IgD-negative memory B cell (primary cell): ENCODE measurements around the gene PFKP. TPM values are rescaled to one million over a fixed set of nuclear protein-coding genes. Genes with fewer than 3 reads are reported as not detected.
A peak's percentile ranks its signal among the peaks of the same experiment; 100 is the strongest.
"Not testable (repeated sequence)": the region's sequence is repeated elsewhere in the genome, so short reads cannot be mapped to it uniquely, and the experiment has no call there.

Experiments used
- H3K27ac Mint-ChIP-seq, 3 donors: one replicate each; pipeline ENCODE4 v1.8.0; 2020 to 2022; ENCODE audit warnings: mild to moderate bottlenecking in 3 of 3, mixed read lengths in 3 of 3, moderate library complexity in 1 of 3
- H3K27me3 Mint-ChIP-seq: one replicate; pipeline ENCODE4 v1.8.0; 2021; ENCODE audit warnings: mixed read lengths
- H3K36me3 Mint-ChIP-seq: one replicate; pipeline ENCODE4 v1.8.0; 2020; ENCODE audit warnings: mild to moderate bottlenecking, mixed read lengths
- H3K4me1 Mint-ChIP-seq, 3 donors: one replicate each; pipeline ENCODE4 v1.8.0; 2020 to 2022; ENCODE audit warnings: mixed read lengths in 3 of 3, mild to moderate bottlenecking in 1 of 3
- H3K4me3 Mint-ChIP-seq, 4 donors: one replicate each; pipeline ENCODE4 v1.8.0; 2020 to 2022; ENCODE audit warnings: mild to moderate bottlenecking in 4 of 4, mixed read lengths in 4 of 4, moderate library complexity in 3 of 4
- H3K9me3 Mint-ChIP-seq, 3 donors: one replicate each; pipeline ENCODE4 v1.8.0; 2020 to 2021; ENCODE audit warnings: mixed read lengths in 3 of 3, mild to moderate bottlenecking in 1 of 3
- polyA plus RNA-seq: library from polyadenylated mRNA; unstranded; fragments of 300-500 nt; fragmentation: Illumina TruSeq; gene quantifications from one replicate; pipeline ENCODE4 v1.2.3, GENCODE V29; 2021

The PFKP gene
- polyA plus RNA-seq, 1 donor from 2014 or later, result 42.2 TPM

DNA sequence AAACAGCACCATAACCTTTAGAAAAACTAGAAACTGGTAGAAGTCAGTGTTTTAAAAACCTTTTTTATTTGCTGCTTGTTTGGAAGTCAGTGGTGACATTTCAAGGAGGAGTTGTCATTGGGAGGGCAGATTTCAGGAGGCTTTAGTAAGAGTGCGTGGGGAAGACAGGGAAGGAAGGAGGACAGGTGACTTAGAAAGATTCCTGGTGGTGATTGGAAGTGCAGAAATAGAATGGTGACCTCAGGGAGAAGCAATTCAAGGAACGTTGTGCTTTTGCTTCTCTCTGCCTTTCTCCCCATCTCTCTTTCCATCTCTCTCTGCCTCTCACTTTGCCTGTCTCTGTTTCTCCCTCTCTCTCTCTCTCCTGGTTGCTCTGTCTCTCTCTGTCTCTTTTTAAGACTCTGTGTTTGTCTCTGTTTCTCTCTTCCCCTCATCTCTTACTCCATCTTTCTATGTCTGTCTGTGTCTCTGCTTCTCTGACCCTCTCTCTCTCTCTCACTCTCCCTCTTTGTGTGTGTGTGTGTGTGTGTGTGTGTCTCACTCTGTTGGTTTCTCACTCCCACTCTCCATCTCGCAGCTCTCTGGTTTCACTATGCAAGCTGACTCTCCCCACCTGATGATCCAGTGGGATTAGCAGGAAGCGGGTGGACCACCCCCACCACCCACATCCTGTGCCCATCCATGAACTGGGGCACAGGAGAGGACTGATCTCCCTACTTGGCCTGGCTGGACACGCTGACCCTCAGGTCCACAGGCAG lies 10.9 kb upstream of the PFKP start:
- H3K4me1 Mint-ChIP-seq, result peaks cover 2 to 4% (median 3%) of the 10 kb centered on the region in 3 donors
- H3K27ac Mint-ChIP-seq, result peak overlapping the region in 1 of 3 donors; percentile 57
- H3K9me3 Mint-ChIP-seq, result peaks cover 0 to 5% (median 0%) of the 10 kb centered on the region in 3 donors
- H3K4me3 Mint-ChIP-seq, result peak overlapping the region in 1 of 4 donors; percentile 45
- H3K36me3 Mint-ChIP-seq, result no peaks in the 10 kb centered on the region
- peaks cover 9% of the 10 kb centered on the region for H3K27me3 Mint-ChIP-seq

DNA sequence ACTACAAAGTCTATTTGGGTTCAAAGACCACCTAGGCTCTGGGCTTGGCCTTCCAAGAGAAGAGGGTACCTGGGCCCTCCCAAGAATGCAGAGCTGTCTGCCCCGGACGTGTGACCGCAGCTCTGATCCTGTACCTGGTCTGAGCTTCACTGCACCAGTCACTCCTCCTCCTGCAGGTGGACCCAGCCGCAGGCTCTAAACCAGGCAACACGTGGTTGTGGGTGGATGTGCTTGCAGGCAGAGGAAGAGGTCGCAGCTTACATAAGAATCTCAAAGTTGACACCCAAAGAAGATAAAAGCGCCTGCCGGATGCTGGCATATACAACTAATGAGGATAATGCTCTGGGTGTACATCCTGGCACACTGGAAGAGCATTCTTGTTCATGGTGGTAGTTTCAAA lies 9.4 kb upstream of the PFKP start:
- H3K27me3 Mint-ChIP-seq, result peaks cover 6% of the 10 kb centered on the region
- no peak overlapping the region for H3K27ac Mint-ChIP-seq
- peaks cover 2 to 4% (median 3%) of the 10 kb centered on the region in 3 donors for H3K4me1 Mint-ChIP-seq
- H3K4me3 Mint-ChIP-seq, result no peak overlapping the region
- no peaks in the 10 kb centered on the region for H3K36me3 Mint-ChIP-seq
- peaks cover 0 to 5% (median 0%) of the 10 kb centered on the region in 3 donors for H3K9me3 Mint-ChIP-seq

DNA sequence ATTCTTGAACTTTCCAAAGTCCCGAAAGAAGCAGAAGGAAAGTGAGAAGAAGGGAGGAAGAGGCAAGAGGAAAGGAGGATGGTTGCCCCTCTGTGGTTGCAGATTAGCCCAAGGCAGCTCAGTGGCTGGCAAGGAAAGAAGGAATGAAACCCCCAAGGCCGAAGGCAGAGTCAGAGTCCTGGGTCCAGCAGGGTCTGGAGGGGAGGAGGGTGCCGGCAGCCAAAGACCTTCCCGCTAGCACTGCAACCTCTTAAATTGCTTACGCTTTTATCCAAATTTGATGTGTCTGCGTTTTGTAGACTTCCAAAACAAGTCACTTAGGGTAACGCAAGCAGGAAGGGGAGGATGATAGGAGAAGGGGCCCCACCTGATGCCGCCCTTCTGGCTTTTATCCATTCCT lies 7.4 kb upstream of the PFKP start:
- H3K27me3 Mint-ChIP-seq, result no peaks in the 10 kb centered on the region
- no peak overlapping the region for H3K4me3 Mint-ChIP-seq
- H3K4me1 Mint-ChIP-seq, result peaks cover 2 to 11% (median 6%) of the 10 kb centered on the region in 3 donors
- H3K27ac Mint-ChIP-seq, result no peak overlapping the region
- no peaks in the 10 kb centered on the region for H3K9me3 Mint-ChIP-seq
- H3K36me3 Mint-ChIP-seq, result no peaks in the 10 kb centered on the region

DNA sequence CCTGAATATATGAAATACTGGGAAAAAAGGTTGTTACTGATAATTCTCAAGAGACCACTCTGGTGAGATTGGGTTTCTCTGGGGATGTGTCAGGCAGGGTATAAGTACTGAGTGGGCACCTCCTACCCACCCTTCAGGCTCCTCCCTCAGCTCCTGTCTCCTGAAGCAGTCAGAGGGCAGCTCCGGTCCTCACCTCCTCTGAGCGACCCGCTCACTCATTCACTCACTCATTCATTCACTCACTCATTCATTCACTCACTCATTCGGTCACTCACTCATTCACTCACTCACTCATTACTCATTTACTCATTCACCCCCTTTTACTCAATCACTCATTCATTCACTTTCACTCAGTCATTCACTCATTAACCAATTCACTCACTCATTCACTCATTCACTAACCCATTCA lies 6.9 kb upstream of the PFKP start:
- no peaks in the 10 kb centered on the region for H3K36me3 Mint-ChIP-seq
- no peak overlapping the region for H3K4me3 Mint-ChIP-seq
- no peak overlapping the region for H3K27ac Mint-ChIP-seq
- H3K4me1 Mint-ChIP-seq, result peaks cover 2 to 12% (median 6%) of the 10 kb centered on the region in 3 donors
- H3K27me3 Mint-ChIP-seq, result no peaks in the 10 kb centered on the region
- no peaks in the 10 kb centered on the region for H3K9me3 Mint-ChIP-seq

DNA sequence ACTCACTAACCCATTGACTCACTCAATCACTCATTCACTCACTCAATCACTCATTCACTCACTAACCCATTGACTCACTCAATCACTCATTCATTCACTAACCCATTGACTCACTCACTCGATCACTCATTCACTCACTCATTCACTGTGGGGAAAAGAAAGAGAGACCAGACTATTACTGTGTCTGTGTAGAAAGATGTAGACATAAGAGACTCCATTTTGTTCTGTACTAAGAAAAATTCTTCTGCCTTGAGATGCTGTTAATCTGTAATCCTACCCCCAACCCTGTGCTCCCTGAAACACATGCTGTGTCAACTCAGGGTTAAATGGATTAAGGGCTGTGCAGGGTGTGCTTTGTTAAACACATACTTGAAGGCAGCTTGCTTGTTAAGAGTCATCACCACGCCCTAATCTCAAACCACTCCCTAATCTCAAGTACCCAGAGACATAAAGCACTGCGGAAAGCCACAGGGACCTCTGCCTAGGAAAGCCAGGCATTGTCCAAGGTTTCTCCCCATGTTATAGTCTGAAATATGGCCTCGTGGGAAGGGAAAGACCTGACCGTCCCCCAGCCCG lies 5.9 kb upstream of the PFKP start:
- not testable (repeated sequence) for H3K36me3 Mint-ChIP-seq, H3K4me3 Mint-ChIP-seq, H3K9me3 Mint-ChIP-seq, H3K27ac Mint-ChIP-seq, H3K27me3 Mint-ChIP-seq
- peaks cover 0 to 15% (median 6%) of the 10 kb centered on the region in 3 donors for H3K4me1 Mint-ChIP-seq

DNA sequence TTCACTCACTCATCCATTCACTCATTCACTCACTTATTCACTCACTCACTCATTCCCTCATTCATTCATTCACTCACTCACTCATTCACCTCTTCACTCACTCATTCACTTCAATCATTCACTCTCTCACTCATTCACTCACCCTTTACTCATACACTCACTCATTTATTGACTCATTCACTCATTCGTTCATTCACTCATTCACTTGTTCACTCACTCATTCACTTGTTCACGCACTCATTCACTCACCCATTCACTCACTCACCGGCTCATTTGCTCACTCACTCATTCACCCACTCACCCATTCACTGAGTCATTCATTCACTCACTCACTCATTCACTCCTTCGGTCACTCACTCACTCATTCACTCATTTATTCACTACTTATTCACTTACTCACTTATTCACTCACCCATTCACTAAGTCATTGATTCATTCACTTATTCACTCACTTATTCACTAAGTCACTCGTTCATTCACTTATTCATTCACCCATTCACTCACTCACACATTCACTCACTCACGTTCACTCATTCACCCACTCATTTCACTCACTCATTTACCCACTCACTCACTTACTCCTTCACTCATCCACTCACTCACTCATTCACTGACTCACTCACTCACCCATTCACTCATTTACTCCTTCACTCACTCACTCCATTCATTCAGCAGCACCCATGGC lies 4.7 kb upstream of the PFKP start:
- Mint-ChIP-seq H3K9me3 (no peaks in the 10 kb centered on the region), H3K27ac (no peak overlapping the region), H3K4me3 (no peak overlapping the region), H3K27me3 (no peaks in the 10 kb centered on the region), H3K36me3 (no peaks in the 10 kb centered on the region), H3K4me1 (peaks cover 0 to 15% (median 5%) of the 10 kb centered on the region in 3 donors)

DNA sequence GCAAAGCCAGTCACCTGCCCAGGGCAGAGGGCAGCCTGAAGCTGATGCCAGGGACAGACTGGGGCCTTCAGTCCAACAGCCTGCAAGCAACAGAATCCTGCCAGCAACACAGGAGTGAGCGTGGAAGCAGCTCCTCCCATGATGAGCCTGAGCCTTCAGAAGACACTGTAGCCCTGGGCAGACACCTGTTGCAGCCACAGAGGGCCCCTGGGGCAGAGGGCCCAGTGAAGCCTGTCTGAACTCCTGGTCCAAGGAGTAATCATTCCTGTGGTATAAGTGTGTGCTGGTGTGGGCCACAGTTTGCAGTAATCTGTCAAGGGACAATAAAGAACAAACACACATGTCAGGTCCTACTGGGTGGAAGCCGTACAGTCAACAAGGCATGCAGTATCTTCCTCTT lies 2.9 kb upstream of the PFKP start:
- peak overlapping the region in 1 of 4 donors; percentile 80 for H3K4me3 Mint-ChIP-seq

DNA sequence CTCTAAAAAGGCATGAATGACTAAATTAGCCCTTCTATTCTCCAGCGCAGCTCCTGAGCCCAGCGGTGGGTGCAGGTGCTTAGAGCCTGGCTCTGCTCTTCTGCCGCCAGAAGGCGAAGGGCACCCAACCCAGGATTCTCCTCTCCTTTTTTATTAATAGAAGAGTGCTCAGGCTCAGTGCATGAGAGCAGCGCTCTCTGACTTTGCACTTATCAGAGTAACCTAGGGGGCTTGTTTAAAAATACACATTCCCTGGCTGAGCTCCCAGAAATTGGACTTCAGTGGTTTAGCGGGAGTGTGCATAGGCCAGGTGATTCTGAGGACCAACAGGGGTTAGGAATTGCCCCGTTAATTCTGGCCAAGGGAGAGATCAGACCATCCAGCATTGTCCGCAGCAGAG lies 1.7 kb upstream of the PFKP start:
- Mint-ChIP-seq H3K4me1 (peaks cover 9 to 29% (median 17%) of the 10 kb centered on the region in 3 donors), H3K27me3 (no peaks in the 10 kb centered on the region), H3K27ac (peak overlapping the region in 1 of 3 donors; percentile 9), H3K36me3 (peaks cover 2% of the 10 kb centered on the region), H3K4me3 (peak overlapping the region; percentile 63 to 89 (median 72)), H3K9me3 (no peaks in the 10 kb centered on the region)

More for the DNA sequence above, 2.9 kb upstream of the PFKP start:
- Mint-ChIP-seq H3K36me3 (no peaks in the 10 kb centered on the region), H3K27ac (peak overlapping the region in 1 of 3 donors; percentile 10), H3K27me3 (no peaks in the 10 kb centered on the region), H3K9me3 (no peaks in the 10 kb centered on the region), H3K4me1 (peaks cover 4 to 19% (median 8%) of the 10 kb centered on the region in 3 donors)

DNA sequence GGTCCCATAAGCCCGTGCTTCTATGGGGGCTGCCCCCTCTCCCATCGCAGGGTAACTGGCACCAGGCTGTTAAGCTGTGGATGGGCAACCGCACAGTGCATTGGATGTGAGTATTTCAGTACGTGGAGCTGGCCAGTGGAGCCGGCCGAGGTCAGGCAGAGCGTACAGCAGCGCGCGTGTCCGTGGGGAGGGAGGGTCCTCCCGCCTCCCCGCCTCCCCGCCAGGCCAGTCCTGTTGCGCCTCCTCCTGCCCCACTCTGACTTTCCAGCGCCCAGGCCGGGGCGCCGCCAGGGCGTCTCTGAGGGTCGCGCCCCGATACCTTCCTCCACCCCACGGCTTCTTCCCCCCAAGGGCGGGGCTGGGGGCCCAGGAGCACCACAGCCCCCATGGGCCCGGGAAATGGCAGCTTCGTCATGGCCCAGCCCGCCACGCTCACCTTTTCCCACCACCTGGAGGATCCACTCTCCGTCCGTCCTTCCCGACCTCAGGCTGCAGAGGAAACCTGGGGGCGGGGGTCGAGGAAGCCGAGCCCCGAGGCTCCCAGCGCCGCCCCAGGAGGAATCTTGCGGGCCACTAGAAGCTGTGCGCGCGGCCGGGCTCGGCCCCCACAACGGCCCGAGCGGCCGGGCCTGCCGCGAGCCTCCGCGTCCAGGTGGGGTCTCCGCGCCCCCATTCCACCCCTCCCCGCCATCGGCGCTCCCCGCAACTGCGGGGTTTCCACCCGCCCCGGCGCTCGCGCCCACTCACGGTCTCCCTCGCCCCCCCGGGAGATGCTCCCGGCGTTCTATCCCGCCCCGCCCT lies 831 bp upstream of the PFKP start:
- H3K4me1 Mint-ChIP-seq, result peaks cover 9 to 29% (median 17%) of the 10 kb centered on the region in 3 donors
- no peaks in the 10 kb centered on the region for H3K27me3 Mint-ChIP-seq
- H3K9me3 Mint-ChIP-seq, result no peaks in the 10 kb centered on the region
- H3K4me3 Mint-ChIP-seq, result peak overlapping the region; percentile 78 to 90 (median 84)
- H3K27ac Mint-ChIP-seq, result no peak overlapping the region
- peaks cover 2% of the 10 kb centered on the region for H3K36me3 Mint-ChIP-seq

DNA sequence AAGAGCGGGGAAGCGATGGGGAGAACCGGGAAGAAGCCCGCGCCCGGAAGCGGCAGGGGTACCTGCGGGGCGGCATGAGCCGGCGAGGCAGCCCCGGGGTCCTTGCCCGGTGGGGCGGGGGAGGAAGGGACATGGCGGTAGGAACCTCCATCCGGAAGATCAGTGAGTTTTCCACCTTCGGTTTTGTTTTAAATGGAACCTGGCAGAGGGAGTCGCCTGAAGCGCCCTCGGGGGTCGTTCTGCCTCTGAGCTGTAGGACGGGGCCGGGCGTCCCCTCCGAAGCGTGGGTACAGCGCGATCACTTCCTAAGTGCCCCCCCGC lies 471 bp downstream of the PFKP start:
- Mint-ChIP-seq H3K4me1 (peaks cover 12 to 32% (median 17%) of the 10 kb centered on the region in 3 donors), H3K36me3 (peaks cover 2% of the 10 kb centered on the region), H3K27ac (peak overlapping the region in 1 of 3 donors; percentile 64), H3K27me3 (no peaks in the 10 kb centered on the region), H3K4me3 (peak overlapping the region; percentile 89 to 97 (median 96)), H3K9me3 (no peaks in the 10 kb centered on the region)

DNA sequence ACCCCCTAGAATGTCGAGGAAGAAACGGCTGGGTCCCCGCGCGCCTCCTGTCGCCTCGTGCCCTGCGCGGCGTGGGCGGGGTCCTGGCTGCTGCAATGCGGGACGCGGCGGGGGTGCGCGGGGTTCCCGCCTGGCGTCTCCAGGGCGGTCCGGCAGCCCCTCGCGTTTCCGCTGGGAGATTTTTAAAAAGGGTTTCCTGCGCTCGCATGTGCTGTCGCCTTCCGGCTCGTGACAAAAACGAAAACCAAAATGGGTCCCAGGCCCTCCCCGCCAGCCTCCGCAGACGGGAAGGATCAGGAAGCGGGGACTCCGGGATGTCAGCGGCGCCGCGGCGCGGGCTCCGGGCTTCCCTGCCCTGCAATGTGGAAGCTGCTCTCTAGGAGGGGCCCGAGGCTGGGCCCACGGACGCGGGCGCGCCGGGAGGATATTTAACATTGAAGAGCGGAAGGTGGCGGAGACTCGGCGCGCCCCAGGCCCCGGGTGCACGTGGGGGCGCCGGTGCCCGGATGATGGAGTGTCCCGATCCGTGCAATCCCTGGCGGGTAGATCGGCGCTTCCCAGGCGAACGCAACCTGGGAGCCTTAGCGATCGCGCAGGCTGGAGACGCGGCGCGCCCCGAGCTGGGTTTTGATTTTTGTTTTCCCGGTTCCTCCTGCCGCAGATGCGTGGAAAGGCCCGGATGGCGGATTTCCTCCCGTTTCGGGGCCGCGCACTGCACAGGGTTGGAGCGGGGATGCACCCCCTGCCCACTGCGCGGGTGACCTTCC lies 1.0 kb downstream of the PFKP start:
- H3K27me3 Mint-ChIP-seq, result no peaks in the 10 kb centered on the region
- H3K4me1 Mint-ChIP-seq, result peaks cover 12 to 33% (median 17%) of the 10 kb centered on the region in 3 donors
- peak overlapping the region; percentile 89 to 97 (median 96) for H3K4me3 Mint-ChIP-seq
- peaks cover 2% of the 10 kb centered on the region for H3K36me3 Mint-ChIP-seq
- H3K27ac Mint-ChIP-seq, result peak overlapping the region in 2 of 3 donors; percentile 54 to 64
- H3K9me3 Mint-ChIP-seq, result no peaks in the 10 kb centered on the region

DNA sequence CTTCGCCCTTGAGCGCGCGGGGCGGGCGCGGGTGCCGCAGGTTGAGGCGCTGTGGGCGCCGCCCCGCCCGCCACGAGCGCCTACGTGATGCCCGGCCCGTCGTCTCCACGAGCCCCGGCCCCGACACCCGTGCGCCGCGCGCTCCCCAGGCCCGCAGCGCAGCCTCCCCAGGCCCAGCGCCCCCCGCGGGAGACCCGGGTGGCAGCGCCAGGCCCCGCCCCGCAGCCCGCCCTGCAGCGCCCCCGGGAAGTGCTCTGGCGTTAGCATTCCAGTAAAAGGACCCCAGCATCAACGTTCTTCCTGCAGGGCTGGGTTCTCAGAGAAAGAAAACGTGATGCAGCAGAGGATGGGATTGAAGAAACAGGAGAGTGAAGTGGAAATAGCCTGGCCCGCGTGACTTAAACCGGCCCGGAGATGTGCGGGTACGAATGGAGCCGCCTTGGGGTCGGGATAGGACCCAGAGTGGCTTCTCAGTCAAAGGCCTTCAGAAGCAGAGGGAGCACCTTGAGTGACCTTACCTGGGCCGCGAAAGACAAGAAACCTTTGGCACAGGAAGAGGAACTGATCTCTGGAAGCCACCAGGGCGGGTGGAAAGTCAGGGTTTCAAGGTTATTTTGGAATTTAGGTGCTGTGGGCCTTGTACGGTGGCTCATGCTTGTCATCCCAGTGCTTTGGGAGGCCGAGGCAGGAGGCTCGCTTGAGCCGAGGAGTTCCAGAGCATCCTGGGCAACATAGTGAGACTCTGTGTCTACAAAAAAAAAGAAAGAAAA lies 1.8 kb downstream of the PFKP start:
- Mint-ChIP-seq H3K36me3 (peaks cover 3% of the 10 kb centered on the region), H3K9me3 (no peaks in the 10 kb centered on the region), H3K4me3 (peak overlapping the region; percentile 89 to 97 (median 92)), H3K27me3 (no peaks in the 10 kb centered on the region), H3K27ac (peak overlapping the region in 1 of 3 donors; percentile 82), H3K4me1 (peaks cover 13 to 33% (median 19%) of the 10 kb centered on the region in 3 donors)

DNA sequence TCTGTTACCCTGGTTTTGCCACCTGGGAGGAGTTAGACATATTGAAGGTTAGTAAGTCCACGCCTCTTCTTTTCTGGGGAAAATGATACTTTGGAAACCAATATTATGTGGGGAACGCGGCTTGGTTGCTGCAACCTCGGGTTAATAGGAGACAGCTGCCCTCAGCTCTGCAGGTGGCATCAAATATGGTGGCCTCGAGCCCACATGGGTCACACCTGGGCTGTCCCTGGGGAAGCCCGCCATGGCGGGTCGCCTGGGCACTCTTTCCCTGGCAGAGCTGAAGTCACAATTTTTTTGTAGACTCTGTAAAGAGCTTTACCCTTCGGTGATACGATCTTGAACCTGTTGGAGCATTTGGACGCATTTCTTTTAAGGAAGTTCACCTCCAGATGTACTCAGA lies 2.5 kb downstream of the PFKP start:
- no peaks in the 10 kb centered on the region for H3K27me3 Mint-ChIP-seq
- peak overlapping the region; percentile 80 to 92 (median 88) for H3K4me3 Mint-ChIP-seq
- no peaks in the 10 kb centered on the region for H3K9me3 Mint-ChIP-seq
- H3K36me3 Mint-ChIP-seq, result peaks cover 4% of the 10 kb centered on the region
- no peak overlapping the region for H3K27ac Mint-ChIP-seq
- H3K4me1 Mint-ChIP-seq, result peaks cover 13 to 28% (median 15%) of the 10 kb centered on the region in 3 donors
